Lung (tissue), 12 donors: ENCODE measurements around the gene ADRB2. TPM values are rescaled to one million over a fixed set of nuclear protein-coding genes. Genes with fewer than 3 reads are reported as not detected.

Experiments
- ATAC-seq: fragments of 200-7000 bp; cut with Tn5 transposase; one replicate; pipeline ENCODE4 v1.9.1; 2020; ENCODE audit warnings: moderate number of reproducible peaks; ENCODE audit not compliant: insufficient read depth, low FRiP score
- DNase-seq, 3 donors: peaks; one replicate each; pipeline ENCODE4 v3.0.0-alpha.2; 2013 to 2017
- H3K27ac ChIP-seq, 2 donors: one replicate each; pipeline ENCODE4 v1.5.1; 2013; ENCODE audit warnings: mild to moderate bottlenecking in 2 of 2, moderate library complexity in 2 of 2, control low read depth in 1 of 2, inconsistent platforms in 1 of 2, low read depth in 1 of 2, low read length in 1 of 2
- H3K27me3 ChIP-seq, 3 donors: one replicate each; pipeline ENCODE4 v1.5.1; 2013; ENCODE audit warnings: low read length in 2 of 3; ENCODE audit not compliant: control insufficient read depth in 3 of 3, insufficient read depth in 3 of 3
- H3K36me3 ChIP-seq, 4 donors: one replicate each; pipeline ENCODE4 v1.5.1; 2013; ENCODE audit warnings: low read length in 4 of 4, mild to moderate bottlenecking in 1 of 4, moderate library complexity in 1 of 4; ENCODE audit not compliant: control insufficient read depth in 4 of 4, insufficient read depth in 4 of 4
- H3K4me1 ChIP-seq, 5 donors: one replicate each; pipeline ENCODE4 v1.5.1; 2013; ENCODE audit warnings: low read length in 5 of 5, mild to moderate bottlenecking in 2 of 5, moderate library complexity in 1 of 5; ENCODE audit not compliant: control insufficient read depth in 5 of 5, insufficient read depth in 5 of 5
- H3K4me3 ChIP-seq: one replicate; pipeline ENCODE4 v1.5.1; 2013; ENCODE audit warnings: mild to moderate bottlenecking, control low read depth, moderate library complexity
- H3K9ac ChIP-seq, 2 donors: one replicate each; pipeline ENCODE4 v1.5.1; 2013; ENCODE audit warnings: low read length in 2 of 2, control low read depth in 1 of 2; ENCODE audit not compliant: insufficient read depth in 1 of 2
- H3K9me3 ChIP-seq, 4 donors: one replicate each; pipeline ENCODE4 v1.5.1; 2013; ENCODE audit warnings: low read length in 3 of 4, mild to moderate bottlenecking in 1 of 4, moderate library complexity in 1 of 4; ENCODE audit not compliant: control insufficient read depth in 4 of 4, insufficient read depth in 3 of 4
- WGBS, 2 donors: extraction: QIAGEN DNeasy Blood & Tissue Kit; methylation state at CpG; one replicate each; pipeline ENCODE4 v1.1.7; 2013; 5-methylcytosine and 5-hydroxymethylcytosine counted together
- polyA plus RNA-seq, 2 donors: library from polyadenylated mRNA; stranded (reverse); fragments of 200-250 nt; gene quantifications; one replicate each; pipeline ENCODE4 v1.2.1, GENCODE V29; 2013
- total RNA-seq, 2 donors: library from RNA; depleted of rRNA in 1 of 2; stranded (reverse); fragments of >200 nt in 1 of 2; gene quantifications; one replicate each; pipeline ENCODE4 v1.2.1, GENCODE V29; 2014 to 2021
- TF ChIP-seq, protein P1 (sequence below): IDR thresholded peaks from 2 replicates; pipeline ENCODE4 v1.5.1; 2012; ENCODE audit warnings: mild to moderate bottlenecking; ENCODE audit errors: control extremely low read depth, extremely low read depth
- donor health status: control.
- donor health status: control.
- donor health status: Bipolar disorder and iron deficiency.
- donor health status: healthy.
- donor health status: DM: yes; HTN: yes; CAD: no.

ADRB2 gene
- total and polyA plus RNA-seq, 4 donors = 3.5 to 18.4 (median 9.5) TPM

DNA sequence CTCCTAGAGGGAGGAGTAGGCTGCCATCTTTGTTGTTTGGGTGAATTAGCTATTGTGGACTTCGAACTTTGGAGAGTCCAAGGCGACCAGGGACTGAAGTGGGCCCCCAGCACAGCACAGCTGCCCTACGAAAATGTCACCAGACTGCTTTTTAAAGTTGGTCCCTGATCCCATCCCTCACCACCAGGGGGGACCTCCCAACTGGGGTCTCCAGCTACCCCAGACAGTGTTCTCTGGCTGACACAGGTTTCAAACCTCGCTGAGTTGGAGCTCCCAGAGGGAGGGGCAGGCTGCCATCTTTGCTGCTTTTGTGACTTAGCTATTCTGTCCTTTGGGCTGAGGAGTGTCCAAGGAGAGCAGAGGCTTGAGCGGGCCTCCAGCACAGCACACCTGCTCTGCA is 45.7 kb upstream of the ADRB2 start:
- Histone ChIP-seq H3K27me3 (no peaks in the 10 kb centered on the region), H3K4me3 (no peak overlapping the region), H3K9ac (no peak overlapping the region), H3K27ac (no peak overlapping the region), H3K9me3 (no peaks in the 10 kb centered on the region), H3K4me1 (no peaks in the 10 kb centered on the region), H3K36me3 (no peaks in the 10 kb centered on the region)
- DNase-seq (no peak), ATAC-seq (no peak)
- 95 to 98% methylated on average over 5 of the region's 5 CpGs for WGBS, 2 donors
- TF ChIP-seq, protein P1, sequence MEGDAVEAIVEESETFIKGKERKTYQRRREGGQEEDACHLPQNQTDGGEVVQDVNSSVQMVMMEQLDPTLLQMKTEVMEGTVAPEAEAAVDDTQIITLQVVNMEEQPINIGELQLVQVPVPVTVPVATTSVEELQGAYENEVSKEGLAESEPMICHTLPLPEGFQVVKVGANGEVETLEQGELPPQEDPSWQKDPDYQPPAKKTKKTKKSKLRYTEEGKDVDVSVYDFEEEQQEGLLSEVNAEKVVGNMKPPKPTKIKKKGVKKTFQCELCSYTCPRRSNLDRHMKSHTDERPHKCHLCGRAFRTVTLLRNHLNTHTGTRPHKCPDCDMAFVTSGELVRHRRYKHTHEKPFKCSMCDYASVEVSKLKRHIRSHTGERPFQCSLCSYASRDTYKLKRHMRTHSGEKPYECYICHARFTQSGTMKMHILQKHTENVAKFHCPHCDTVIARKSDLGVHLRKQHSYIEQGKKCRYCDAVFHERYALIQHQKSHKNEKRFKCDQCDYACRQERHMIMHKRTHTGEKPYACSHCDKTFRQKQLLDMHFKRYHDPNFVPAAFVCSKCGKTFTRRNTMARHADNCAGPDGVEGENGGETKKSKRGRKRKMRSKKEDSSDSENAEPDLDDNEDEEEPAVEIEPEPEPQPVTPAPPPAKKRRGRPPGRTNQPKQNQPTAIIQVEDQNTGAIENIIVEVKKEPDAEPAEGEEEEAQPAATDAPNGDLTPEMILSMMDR = no peak

DNA sequence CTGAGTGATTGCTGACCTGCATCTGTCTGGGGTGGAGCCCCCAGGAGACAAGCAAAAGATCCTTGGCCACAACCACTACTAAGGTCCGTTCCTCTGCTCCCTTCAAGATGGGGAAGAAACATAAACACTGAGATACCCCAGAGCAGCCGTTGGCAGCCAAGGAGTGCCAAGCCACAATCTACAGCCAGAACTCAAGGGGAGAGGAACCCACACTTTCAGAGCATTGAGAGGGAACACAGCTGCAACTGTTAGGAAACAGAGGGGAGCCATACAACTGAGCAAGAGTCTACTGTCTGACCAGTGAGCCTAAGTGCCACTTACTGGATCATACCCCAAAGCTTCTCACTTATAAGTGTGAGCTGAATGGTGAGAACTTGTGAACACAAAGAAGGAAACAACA is 44.6 kb upstream of the ADRB2 start:
- ATAC-seq = no peak
- WGBS, 2 donors = 20 to 54% methylated on average over 2 of the region's 2 CpGs
- H3K27ac ChIP-seq = no peak overlapping the region
- no peaks in the 10 kb centered on the region for H3K4me1 ChIP-seq
- DNase-seq = no peak
- H3K4me3 ChIP-seq = no peak overlapping the region
- no peaks in the 10 kb centered on the region for H3K36me3 ChIP-seq
- no peaks in the 10 kb centered on the region for H3K9me3 ChIP-seq
- no peaks in the 10 kb centered on the region for H3K27me3 ChIP-seq
- TF ChIP-seq, protein P1 = no peak
- H3K9ac ChIP-seq = no peak overlapping the region

GRCh38 chr5:148785223-148785622 is 41.2 kb upstream of the ADRB2 start:
- TF ChIP-seq, protein P1 = no peak
- H3K27me3 ChIP-seq = no peaks in the 10 kb centered on the region
- no peaks in the 10 kb centered on the region for H3K9me3 ChIP-seq
- H3K9ac ChIP-seq = no peak overlapping the region
- no peak for DNase-seq
- ATAC-seq = no peak
- no peaks in the 10 kb centered on the region for H3K36me3 ChIP-seq
- no peaks in the 10 kb centered on the region for H3K4me1 ChIP-seq
- no peak overlapping the region for H3K4me3 ChIP-seq
- H3K27ac ChIP-seq = no peak overlapping the region

DNA sequence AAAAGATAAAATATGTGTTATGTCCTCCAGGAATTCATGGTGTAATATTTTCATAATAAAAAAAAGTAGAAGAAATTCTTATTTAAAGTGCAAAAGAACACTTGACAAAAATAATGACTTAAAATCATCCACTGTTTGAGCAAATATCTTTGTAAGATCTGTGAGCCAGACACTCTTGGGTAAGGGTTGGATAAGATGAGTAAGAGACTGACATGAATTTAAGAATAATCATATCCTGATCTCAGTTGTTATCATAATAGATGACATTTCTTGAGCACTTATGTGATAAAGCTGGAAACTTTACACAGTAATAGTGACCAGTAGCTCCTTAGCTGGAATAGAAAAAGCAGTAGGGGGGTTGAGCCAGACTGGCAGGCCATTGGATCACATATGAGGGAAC is 40.0 kb upstream of the ADRB2 start:
- no peaks in the 10 kb centered on the region for H3K36me3 ChIP-seq
- no peak for ATAC-seq

More for the DNA sequence above, 40.0 kb upstream of the ADRB2 start:
- Histone ChIP-seq H3K4me1 (no peaks in the 10 kb centered on the region), H3K9me3 (no peaks in the 10 kb centered on the region), H3K27ac (no peak overlapping the region), H3K9ac (no peak overlapping the region), H3K27me3 (no peaks in the 10 kb centered on the region), H3K4me3 (no peak overlapping the region)
- DNase-seq = no peak
- TF ChIP-seq, protein P1 = no peak
